ENCODE results near the gene ABHD6. TPM values are rescaled to one million over a fixed set of nuclear protein-coding genes. Genes with fewer than 3 reads are reported as not detected.
A peak's percentile ranks its signal among the peaks of the same experiment; 100 is the strongest.

The ABHD6 gene, protein sequence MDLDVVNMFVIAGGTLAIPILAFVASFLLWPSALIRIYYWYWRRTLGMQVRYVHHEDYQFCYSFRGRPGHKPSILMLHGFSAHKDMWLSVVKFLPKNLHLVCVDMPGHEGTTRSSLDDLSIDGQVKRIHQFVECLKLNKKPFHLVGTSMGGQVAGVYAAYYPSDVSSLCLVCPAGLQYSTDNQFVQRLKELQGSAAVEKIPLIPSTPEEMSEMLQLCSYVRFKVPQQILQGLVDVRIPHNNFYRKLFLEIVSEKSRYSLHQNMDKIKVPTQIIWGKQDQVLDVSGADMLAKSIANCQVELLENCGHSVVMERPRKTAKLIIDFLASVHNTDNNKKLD
- polyA plus RNA-seq (34.0 and 38.9 TPM in 2 replicates), polyA minus RNA-seq (36.5 and 40.6 TPM in 2 replicates)

- no peaks in the 10 kb centered on the region for H3K36me3 ChIP-seq (ENCODE audit: insufficient read depth, low read length)
- H3K27me3 ChIP-seq (ENCODE audit: insufficient read depth, low read depth, low read length) = peaks cover 5% of the 10 kb centered on the region
- peak within 1 kb of the TSS; percentile 89 for H2AFZ ChIP-seq (ENCODE audit: low read depth, low read length)
- H3K4me3 ChIP-seq (ENCODE audit: low read length) = peak within 1 kb of the TSS; percentile 81
- H3K27ac ChIP-seq (ENCODE audit: low read length) = peak within 1 kb of the TSS; percentile 73
- H3K79me2 ChIP-seq (replicated peaks; ENCODE audit: insufficient read depth, low read length) = no peaks in the 10 kb centered on the region
- H3F3A ChIP-seq (ENCODE audit: insufficient read depth, low read length, poor library complexity, severe bottlenecking) = no peaks in the 10 kb centered on the region
- no peaks in the 10 kb centered on the region for H4K20me1 ChIP-seq (ENCODE audit: insufficient read depth)
- TF ChIP-seq CTCF (IDR thresholded peaks at IDR 0.05; ENCODE audit: poor library complexity, severe bottlenecking) (peak; percentile 60), EP300 (conservative IDR thresholded peaks at IDR 0.05; ENCODE audit: poor library complexity, severe bottlenecking) (peak; percentile 33), TAF1 (IDR thresholded peaks at IDR 0.05; ENCODE audit: low read depth) (no peak), POLR2AphosphoS5 (IDR thresholded peaks at IDR 0.05) (peak; percentile 31), EZH2 (IDR thresholded peaks at IDR 0.05; ENCODE audit: borderline replicate concordance, insufficient read depth, low read length, poor library complexity, severe bottlenecking) (no peak), SMC3 (conservative IDR thresholded peaks at IDR 0.05; ENCODE audit: poor library complexity) (peak; percentile 41), RAD21 (conservative IDR thresholded peaks at IDR 0.05) (peak; percentile 64), MXI1 (conservative IDR thresholded peaks at IDR 0.05; ENCODE audit: poor library complexity, severe bottlenecking) (no peak)
- TF ChIP-seq, protein P1, sequence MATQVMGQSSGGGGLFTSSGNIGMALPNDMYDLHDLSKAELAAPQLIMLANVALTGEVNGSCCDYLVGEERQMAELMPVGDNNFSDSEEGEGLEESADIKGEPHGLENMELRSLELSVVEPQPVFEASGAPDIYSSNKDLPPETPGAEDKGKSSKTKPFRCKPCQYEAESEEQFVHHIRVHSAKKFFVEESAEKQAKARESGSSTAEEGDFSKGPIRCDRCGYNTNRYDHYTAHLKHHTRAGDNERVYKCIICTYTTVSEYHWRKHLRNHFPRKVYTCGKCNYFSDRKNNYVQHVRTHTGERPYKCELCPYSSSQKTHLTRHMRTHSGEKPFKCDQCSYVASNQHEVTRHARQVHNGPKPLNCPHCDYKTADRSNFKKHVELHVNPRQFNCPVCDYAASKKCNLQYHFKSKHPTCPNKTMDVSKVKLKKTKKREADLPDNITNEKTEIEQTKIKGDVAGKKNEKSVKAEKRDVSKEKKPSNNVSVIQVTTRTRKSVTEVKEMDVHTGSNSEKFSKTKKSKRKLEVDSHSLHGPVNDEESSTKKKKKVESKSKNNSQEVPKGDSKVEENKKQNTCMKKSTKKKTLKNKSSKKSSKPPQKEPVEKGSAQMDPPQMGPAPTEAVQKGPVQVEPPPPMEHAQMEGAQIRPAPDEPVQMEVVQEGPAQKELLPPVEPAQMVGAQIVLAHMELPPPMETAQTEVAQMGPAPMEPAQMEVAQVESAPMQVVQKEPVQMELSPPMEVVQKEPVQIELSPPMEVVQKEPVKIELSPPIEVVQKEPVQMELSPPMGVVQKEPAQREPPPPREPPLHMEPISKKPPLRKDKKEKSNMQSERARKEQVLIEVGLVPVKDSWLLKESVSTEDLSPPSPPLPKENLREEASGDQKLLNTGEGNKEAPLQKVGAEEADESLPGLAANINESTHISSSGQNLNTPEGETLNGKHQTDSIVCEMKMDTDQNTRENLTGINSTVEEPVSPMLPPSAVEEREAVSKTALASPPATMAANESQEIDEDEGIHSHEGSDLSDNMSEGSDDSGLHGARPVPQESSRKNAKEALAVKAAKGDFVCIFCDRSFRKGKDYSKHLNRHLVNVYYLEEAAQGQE (IDR thresholded peaks at IDR 0.05; ENCODE audit: borderline replicate concordance) = no peak
- H3K9me3 ChIP-seq (ENCODE audit: low read length) = no peaks in the 10 kb centered on the region
- H3K4me2 ChIP-seq (ENCODE audit: low read length) = peak within 1 kb of the TSS; percentile 78
- H3K9me2 ChIP-seq (ENCODE audit: insufficient read depth, low read length) = no peaks in the 10 kb centered on the region
- H3K9ac ChIP-seq (ENCODE audit: low read length) = peak within 1 kb of the TSS; percentile 80
Observed at GRCh38 chr3:58237238-58237940, at the start of gene ABHD6. ABHD6 (plus strand) TSS chr3:58237792; CDS start chr3:58256587, 18,795 bp downstream.

DNA sequence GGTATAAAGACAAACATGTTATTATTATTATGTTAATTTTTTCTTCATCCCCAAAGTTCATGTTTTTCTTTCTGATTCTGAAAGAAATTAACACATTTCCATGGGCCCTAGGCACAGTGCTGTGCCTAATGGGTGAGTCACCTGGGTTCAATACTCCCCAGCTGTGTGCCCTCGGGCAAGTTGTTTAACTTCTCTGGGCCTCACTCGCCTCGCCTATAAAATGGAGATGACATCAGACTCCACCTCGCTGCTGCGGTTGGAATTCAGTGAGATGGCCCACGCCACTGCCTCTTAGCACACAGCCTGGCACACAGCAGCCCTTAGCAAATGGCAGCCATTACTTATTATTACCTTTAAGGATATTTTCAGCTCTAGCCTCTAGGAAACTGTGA, 49.4 kb upstream of the ABHD6 start:
- Histone ChIP-seq H3K4me2 (ENCODE audit: low read length) (no peak overlapping the region), H4K20me1 (ENCODE audit: insufficient read depth) (no peaks in the 10 kb centered on the region), H3K27me3 (ENCODE audit: insufficient read depth, low read depth, low read length) (no peaks in the 10 kb centered on the region), H3K9me3 (ENCODE audit: low read length) (no peaks in the 10 kb centered on the region), H3K9ac (ENCODE audit: low read length) (no peak overlapping the region), H3F3A (ENCODE audit: insufficient read depth, low read length, poor library complexity, severe bottlenecking) (no peaks in the 10 kb centered on the region), H3K79me2 (replicated peaks; ENCODE audit: insufficient read depth, low read length) (no peaks in the 10 kb centered on the region), H3K4me3 (ENCODE audit: low read length) (no peak overlapping the region), H3K27ac (ENCODE audit: low read length) (no peak overlapping the region), H3K36me3 (ENCODE audit: insufficient read depth, low read length) (no peaks in the 10 kb centered on the region), H2AFZ (ENCODE audit: low read depth, low read length) (no peak overlapping the region), H3K9me2 (ENCODE audit: insufficient read depth, low read length) (no peaks in the 10 kb centered on the region)
- TF ChIP-seq POLR2AphosphoS5 (IDR thresholded peaks at IDR 0.05) = no peak
- no peak for TF ChIP-seq RAD21 (conservative IDR thresholded peaks at IDR 0.05)
- TF ChIP-seq SMC3 (conservative IDR thresholded peaks at IDR 0.05; ENCODE audit: poor library complexity) = no peak
- TF ChIP-seq, protein P1 (IDR thresholded peaks at IDR 0.05; ENCODE audit: borderline replicate concordance) = no peak
- TF ChIP-seq MXI1 (conservative IDR thresholded peaks at IDR 0.05; ENCODE audit: poor library complexity, severe bottlenecking) = no peak
- no peak for TF ChIP-seq CTCF (IDR thresholded peaks at IDR 0.05; ENCODE audit: poor library complexity, severe bottlenecking)
- TF ChIP-seq EZH2 (IDR thresholded peaks at IDR 0.05; ENCODE audit: borderline replicate concordance, insufficient read depth, low read length, poor library complexity, severe bottlenecking) = no peak
- no peak for TF ChIP-seq TAF1 (IDR thresholded peaks at IDR 0.05; ENCODE audit: low read depth)
- no peak for TF ChIP-seq EP300 (conservative IDR thresholded peaks at IDR 0.05; ENCODE audit: poor library complexity, severe bottlenecking)

All from neural cell (in vitro differentiated cells).